ENCODE measurements around the gene VAMP4.
"Not testable (repeated sequence)": the region's sequence is repeated elsewhere in the genome, so short reads cannot be mapped to it uniquely, and the experiment has no call there.

VAMP4 gene

GRCh38 chr1:171751221-171751620 lies 9.4 kb upstream of the VAMP4 start:
- DNase-seq (ENCODE audit: low spot score): no peak

GRCh38 chr1:171748651-171749050 lies 6.8 kb upstream of the VAMP4 start:
- DNase-seq (ENCODE audit: low spot score): no peak

GRCh38 chr1:171744986-171745385 lies 3.1 kb upstream of the VAMP4 start:
- no peak for DNase-seq (ENCODE audit: low spot score)

GRCh38 chr1:171743081-171743870 lies 1.4 kb upstream of the VAMP4 start:
- peak; percentile 52 for DNase-seq (ENCODE audit: low spot score)

- peak; percentile 57 for DNase-seq (ENCODE audit: low spot score)
These were observed 685 bp upstream of the VAMP4 start for GRCh38 chr1:171742577-171742922.

- DNase-seq (ENCODE audit: low spot score): peak; percentile 51
These were observed 636 bp downstream of the VAMP4 start for GRCh38 chr1:171740987-171741871.

- no peak for DNase-seq (ENCODE audit: low spot score)
These were observed 1.5 kb downstream of the VAMP4 start for GRCh38 chr1:171740356-171740863.

GRCh38 chr1:171739656-171740055 lies 2.2 kb downstream of the VAMP4 start:
- DNase-seq (ENCODE audit: low spot score): no peak

GRCh38 chr1:171738911-171739310 lies 3.0 kb downstream of the VAMP4 start:
- peak; percentile 24 for DNase-seq (ENCODE audit: low spot score)

- no peak for DNase-seq (ENCODE audit: low spot score)
These were observed 5.7 kb downstream of the VAMP4 start for GRCh38 chr1:171736196-171736595.

GRCh38 chr1:171730052-171730451 lies 11.8 kb downstream of the VAMP4 start:
- no peak for DNase-seq (ENCODE audit: low spot score)

- DNase-seq (ENCODE audit: low spot score): no peak
These were observed 14.1 kb downstream of the VAMP4 start for GRCh38 chr1:171727778-171728177.

- DNase-seq (ENCODE audit: low spot score): not testable (repeated sequence)
These were observed 18.7 kb downstream of the VAMP4 start for GRCh38 chr1:171723180-171723579.

GRCh38 chr1:171718848-171719247 lies 23.0 kb downstream of the VAMP4 start:
- DNase-seq (ENCODE audit: low spot score): no peak

GRCh38 chr1:171718216-171718615 lies 23.6 kb downstream of the VAMP4 start:
- peak; percentile 35 for DNase-seq (ENCODE audit: low spot score)

- DNase-seq (ENCODE audit: low spot score): no peak
These were observed 24.7 kb downstream of the VAMP4 start for GRCh38 chr1:171717062-171717718.

- DNase-seq (ENCODE audit: low spot score): no peak
These were observed 25.2 kb downstream of the VAMP4 start for GRCh38 chr1:171716616-171717015.

- peak; percentile 12 for DNase-seq (ENCODE audit: low spot score)
These were observed 26.0 kb downstream of the VAMP4 start for GRCh38 chr1:171715813-171716251.

- DNase-seq (ENCODE audit: low spot score): no peak
These were observed 29.5 kb downstream of the VAMP4 start for GRCh38 chr1:171712341-171712740.

- DNase-seq (ENCODE audit: low spot score): no peak
These were observed 30.2 kb downstream of the VAMP4 start for GRCh38 chr1:171711643-171712042.

- DNase-seq (ENCODE audit: low spot score): no peak
These were observed 34.3 kb downstream of the VAMP4 start for GRCh38 chr1:171707583-171707982.

- DNase-seq (ENCODE audit: low spot score): no peak
These were observed 39.3 kb downstream of the VAMP4 start for GRCh38 chr1:171702598-171702997.

All from GM03348 (cell line).